Activated T-cell treated with anti-CD3 and anti-CD28 coated beads, Interleukin-2, amount 50 U/mL, for 1 hour (primary cell): ENCODE measurements around the gene COMMD3.

ENCODE experiments used
- DNase-seq: peaks from one replicate; pipeline ENCODE4 v3.0.0-alpha.2; 2020

COMMD3 gene

GRCh38 chr10:22368981-22369380 is 52.8 kb downstream of the COMMD3 start:
- DNase-seq, result no peak

GRCh38 chr10:22369434-22370072 is 53.4 kb downstream of the COMMD3 start:
- no peak for DNase-seq
